Endodermal cell (in vitro differentiated cells): ENCODE results near the gene PRLH. TPM values are rescaled to one million over a fixed set of nuclear protein-coding genes. Genes with fewer than 3 reads are reported as not detected.

ENCODE experiments used
- DNase-seq: peaks from one replicate; pipeline ENCODE4 v3.0.0-alpha.2; 2017
- H3K27ac ChIP-seq: 2 replicates; pipeline ENCODE4 v1.5.1; 2013; ENCODE audit warnings: mild to moderate bottlenecking, low read depth, low read length, moderate library complexity
- H3K27me3 ChIP-seq: 2 replicates; pipeline ENCODE4 v1.6.1; 2013; ENCODE audit warnings: mild to moderate bottlenecking, low read length, moderate library complexity; ENCODE audit not compliant: insufficient read depth, control insufficient read depth, poor library complexity, severe bottlenecking
- H3K36me3 ChIP-seq: 2 replicates; pipeline ENCODE4 v1.7.0; 2013; ENCODE audit warnings: mild to moderate bottlenecking, low read length, moderate library complexity; ENCODE audit not compliant: control insufficient read depth, insufficient read depth
- H3K4me1 ChIP-seq: one replicate; pipeline ENCODE4 v1.7.0; 2013; ENCODE audit warnings: low read length; ENCODE audit not compliant: control insufficient read depth, insufficient read depth
- H3K4me3 ChIP-seq: 2 replicates; pipeline ENCODE4 v1.5.1; 2013; ENCODE audit warnings: mild to moderate bottlenecking, low read length, moderate library complexity
- H3K9ac ChIP-seq: 2 replicates; pipeline ENCODE4 v1.6.1; 2013; ENCODE audit warnings: mild to moderate bottlenecking, low read length, moderate library complexity; ENCODE audit not compliant: poor library complexity, severe bottlenecking; ENCODE audit errors: extremely low read depth
- H3K9me3 ChIP-seq: 2 replicates; pipeline ENCODE4 v1.6.1; 2013; ENCODE audit warnings: mild to moderate bottlenecking, low read length, moderate library complexity; ENCODE audit not compliant: control insufficient read depth
- H3K27ac Mint-ChIP-seq: 2 replicates; pipeline ENCODE4 v1.8.0; 2020; ENCODE audit warnings: mixed read lengths
- H3K27me3 Mint-ChIP-seq: 2 replicates; pipeline ENCODE4 v1.8.0; 2021; ENCODE audit warnings: mild to moderate bottlenecking, mixed read lengths; ENCODE audit not compliant: insufficient read depth
- H3K36me3 Mint-ChIP-seq: 2 replicates; pipeline ENCODE4 v1.8.0; 2020; ENCODE audit warnings: low read depth, mixed read lengths
- H3K4me1 Mint-ChIP-seq: 2 replicates; pipeline ENCODE4 v1.8.0; 2020; ENCODE audit warnings: mixed read lengths
- H3K4me3 Mint-ChIP-seq: 2 replicates; pipeline ENCODE4 v1.8.0; 2020; ENCODE audit warnings: mild to moderate bottlenecking, moderate library complexity, mixed read lengths
- H3K9me3 Mint-ChIP-seq: 2 replicates; pipeline ENCODE4 v1.8.0; 2020; ENCODE audit warnings: mild to moderate bottlenecking, mixed read lengths
- CTCF ChIP-seq: fragments of 200-600 bp; sonication (generic); conservative IDR thresholded peaks from 2 replicates; pipeline ENCODE4 v1.5.0; 2021; ENCODE audit warnings: antibody characterized with exemption, mild to moderate bottlenecking
- WGBS, 2 experiments: methylation state at CpG; one replicate each; pipeline versions ENCODE4 v1.1.5 to v1.1.7; 2013; ENCODE audit warnings: missing lambda C conversion rate in 2 of 2, mixed read lengths in 1 of 2; ENCODE audit not compliant: insufficient coverage in 1 of 2, insufficient read length in 1 of 2; 5-methylcytosine and 5-hydroxymethylcytosine counted together
- total RNA-seq, 2 donors: library from RNA; stranded (reverse); fragmentation: NEBNext Ultra II Directional in 1 of 2; extraction: Animal tissue kit (Norgen Biotek cat#: 25700) in 1 of 2; gene quantifications; 2 replicates in 1 of 2; 3 replicates in 1 of 2; pipeline ENCODE4 v1.2.1, GENCODE V29; 2021

Gene PRLH
- total RNA-seq, 2 donors from 2014 or later, result not detected

GRCh38 chr2:237525559-237526157, 40.7 kb upstream of the PRLH start:
- no peak overlapping the region for H3K4me3 ChIP-seq
- H3K4me1 ChIP-seq, result no peaks in the 10 kb centered on the region
- Mint-ChIP-seq H3K9me3 (no peaks in the 10 kb centered on the region), H3K27ac (no peak overlapping the region), H3K4me3 (no peak overlapping the region), H3K27me3 (no peaks in the 10 kb centered on the region), H3K4me1 (peaks cover 2% of the 10 kb centered on the region), H3K36me3 (no peaks in the 10 kb centered on the region)
- no peaks in the 10 kb centered on the region for H3K36me3 ChIP-seq
- H3K9ac ChIP-seq, result no peak overlapping the region
- WGBS, 2 experiments, result 92 to 95% methylated on average over 11 to 17 of the region's 17 CpGs
- DNase-seq, result no peak
- H3K27ac ChIP-seq, result no peak overlapping the region
- H3K27me3 ChIP-seq, result no peaks in the 10 kb centered on the region
- H3K9me3 ChIP-seq, result no peaks in the 10 kb centered on the region
- no peak for TF ChIP-seq CTCF

DNA sequence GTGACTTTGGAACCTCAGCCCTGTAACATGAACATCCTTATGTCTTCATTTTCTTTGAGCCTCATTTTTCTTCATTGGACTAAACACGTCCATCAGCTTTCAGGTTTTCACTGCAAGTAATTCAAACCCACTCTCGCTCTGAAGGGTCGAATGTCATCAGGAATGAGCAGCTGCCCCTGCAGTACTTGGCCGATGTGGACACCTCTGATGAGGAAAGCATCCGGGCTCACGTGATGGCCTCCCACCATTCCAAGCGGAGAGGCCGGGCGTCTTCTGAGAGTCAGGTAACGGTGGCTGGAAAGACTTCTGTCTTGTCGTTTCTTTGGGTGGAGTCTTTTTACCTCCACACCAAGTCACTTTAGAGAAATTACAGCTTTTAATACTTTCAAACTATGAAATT, 39.1 kb upstream of the PRLH start:
- Mint-ChIP-seq H3K9me3 (no peaks in the 10 kb centered on the region), H3K27me3 (peaks cover 3% of the 10 kb centered on the region), H3K27ac (no peak overlapping the region), H3K36me3 (no peaks in the 10 kb centered on the region), H3K4me1 (peaks cover 11% of the 10 kb centered on the region), H3K4me3 (no peak overlapping the region)
- H3K27me3 ChIP-seq, result no peaks in the 10 kb centered on the region
- H3K9me3 ChIP-seq, result no peaks in the 10 kb centered on the region
- H3K4me3 ChIP-seq, result no peak overlapping the region
- H3K36me3 ChIP-seq, result no peaks in the 10 kb centered on the region
- H3K9ac ChIP-seq, result no peak overlapping the region
- TF ChIP-seq CTCF, result no peak
- 94 to 95% methylated on average over 9 to 11 of the region's 11 CpGs for WGBS, 2 experiments
- no peak overlapping the region for H3K27ac ChIP-seq
- no peak for DNase-seq
- H3K4me1 ChIP-seq, result no peaks in the 10 kb centered on the region

GRCh38 chr2:237527766-237528165, 38.6 kb upstream of the PRLH start:
- Histone ChIP-seq H3K9me3 (no peaks in the 10 kb centered on the region), H3K9ac (no peak overlapping the region), H3K4me3 (no peak overlapping the region), H3K27me3 (no peaks in the 10 kb centered on the region), H3K27ac (no peak overlapping the region), H3K4me1 (no peaks in the 10 kb centered on the region), H3K36me3 (no peaks in the 10 kb centered on the region)
- Mint-ChIP-seq H3K9me3 (no peaks in the 10 kb centered on the region), H3K27ac (no peak overlapping the region), H3K27me3 (peaks cover 3% of the 10 kb centered on the region), H3K36me3 (no peaks in the 10 kb centered on the region), H3K4me1 (peaks cover 11% of the 10 kb centered on the region), H3K4me3 (no peak overlapping the region)
- WGBS, 2 experiments, result 97 to 100% methylated on average over 4 to 5 of the region's 5 CpGs
- no peak for DNase-seq
- TF ChIP-seq CTCF, result no peak
